ENCODE results near the gene CFAP61.
A peak's percentile ranks its signal among the peaks of the same experiment; 100 is the strongest.
"Not testable (repeated sequence)": the region's sequence is repeated elsewhere in the genome, so short reads cannot be mapped to it uniquely, and the experiment has no call there.

Gene CFAP61

GRCh38 chr20:20342066-20342465 is 289.7 kb downstream of the CFAP61 start:
- DNase-seq: no peak

- DNase-seq: no peak
Measured at GRCh38 chr20:20343932-20344331, 291.6 kb downstream of the CFAP61 start.

GRCh38 chr20:20344476-20344875 is 292.1 kb downstream of the CFAP61 start:
- DNase-seq: no peak

GRCh38 chr20:20353576-20353975 is 301.2 kb downstream of the CFAP61 start:
- no peak for DNase-seq

GRCh38 chr20:20355503-20355902 is 303.2 kb downstream of the CFAP61 start:
- DNase-seq: not testable (repeated sequence)

GRCh38 chr20:20358801-20359200 is 306.5 kb downstream of the CFAP61 start:
- no peak for DNase-seq

- no peak for DNase-seq
Measured at GRCh38 chr20:20359628-20360027, 307.3 kb downstream of the CFAP61 start.

GRCh38 chr20:20360464-20360863 is 308.1 kb downstream of the CFAP61 start:
- peak; percentile 3 for DNase-seq

- DNase-seq: no peak
Measured at GRCh38 chr20:20362774-20363433, 310.6 kb downstream of the CFAP61 start.

GRCh38 chr20:20363434-20363798 is 311.1 kb downstream of the CFAP61 start:
- no peak for DNase-seq

- no peak for DNase-seq
Measured at GRCh38 chr20:20363799-20364592, 311.7 kb downstream of the CFAP61 start.

- DNase-seq: no peak
Measured at GRCh38 chr20:20364593-20365479, 312.5 kb downstream of the CFAP61 start.

- DNase-seq: no peak
Measured at GRCh38 chr20:20365480-20366161, 313.3 kb downstream of the CFAP61 start.

- DNase-seq: no peak
Measured at GRCh38 chr20:20366551-20366875, 314.2 kb downstream of the CFAP61 start.

GRCh38 chr20:20366876-20367574 is 314.7 kb downstream of the CFAP61 start:
- no peak for DNase-seq

- DNase-seq: no peak
Measured at GRCh38 chr20:20367575-20368417, 315.5 kb downstream of the CFAP61 start, which contains the start of gene INSM1. Gene INSM1, plus strand, starts transcription at chr20:20368104. Its CDS starts 164 bp downstream, at chr20:20368268.

GRCh38 chr20:20368418-20369249 is 316.3 kb downstream of the CFAP61 start:
- DNase-seq: no peak

- no peak for DNase-seq
Measured at GRCh38 chr20:20369250-20370093, 317.1 kb downstream of the CFAP61 start.

- DNase-seq: no peak
Measured at GRCh38 chr20:20370094-20370575, 317.8 kb downstream of the CFAP61 start.

Data from activated CD4-positive, alpha-beta T cell treated with anti-CD3 and anti-CD28 coated beads, Interleukin-2, amount 50 U/mL, for 1 hour (primary cell).